OCI-LY1 (cell line): Measurements from ENCODE around the gene ACSL1.

Experiments used
- H2AFZ ChIP-seq: fragments of 200-600 bp; sonication (generic), shearing (Covaris generic); 2 replicates; pipeline ENCODE4 v1.6.0; 2014; ENCODE audit warnings: antibody characterized with exemption, mild to moderate bottlenecking, low read length
- H3F3A ChIP-seq: fragments of 200-600 bp; sonication (generic), shearing (Covaris generic); 2 replicates; pipeline ENCODE4 v1.6.0; 2014; ENCODE audit warnings: mild to moderate bottlenecking, antibody characterized with exemption, low read length, moderate library complexity; ENCODE audit not compliant: insufficient read depth
- H3K27ac ChIP-seq: fragments of 200-600 bp; sonication (generic); 2 replicates; pipeline ENCODE4 v1.5.1; 2014; ENCODE audit warnings: low read length, mixed run types, mild to moderate bottlenecking, low read depth; ENCODE audit not compliant: poor library complexity, severe bottlenecking
- H3K27me3 ChIP-seq: fragments of 200-600 bp; sonication (generic); 2 replicates; pipeline ENCODE4 v1.6.0; 2014; ENCODE audit warnings: antibody characterized with exemption, mild to moderate bottlenecking, low read length, moderate library complexity; ENCODE audit not compliant: insufficient read depth
- H3K36me3 ChIP-seq: fragments of 200-600 bp; sonication (generic); 2 replicates; pipeline ENCODE4 v1.6.1; 2014; ENCODE audit warnings: mild to moderate bottlenecking, antibody characterized with exemption, low read length, moderate library complexity, mixed read lengths; ENCODE audit not compliant: insufficient read depth
- H3K4me1 ChIP-seq: fragments of 200-600 bp; sonication (generic); 2 replicates; pipeline ENCODE4 v1.5.1; 2014; ENCODE audit warnings: mild to moderate bottlenecking, low read length, moderate library complexity; ENCODE audit not compliant: insufficient read depth, severe bottlenecking
- H3K4me2 ChIP-seq: fragments of 200-600 bp; sonication (generic), shearing (Covaris generic); 2 replicates; pipeline ENCODE4 v1.6.1; 2014; ENCODE audit warnings: low read length
- H3K4me3 ChIP-seq: fragments of 200-600 bp; sonication (generic); 2 replicates; pipeline ENCODE4 v1.5.1; 2014; ENCODE audit warnings: low read length, low read depth, mild to moderate bottlenecking, mixed read lengths; ENCODE audit not compliant: poor library complexity, severe bottlenecking
- H3K79me2 ChIP-seq: fragments of 200-600 bp; shearing (Covaris generic); 2 replicates; pipeline ENCODE4 v1.6.1; 2016; ENCODE audit warnings: mixed run types, low read length, mixed read lengths; ENCODE audit not compliant: insufficient read depth
- H3K9ac ChIP-seq: fragments of 200-600 bp; sonication (generic), shearing (Covaris generic); 2 replicates; pipeline ENCODE4 v1.6.1; 2014; ENCODE audit warnings: mild to moderate bottlenecking, low read length, mixed read lengths
- H3K9me2 ChIP-seq: fragments of 200-600 bp; sonication (generic), shearing (Covaris generic); 2 replicates; pipeline ENCODE4 v1.6.1; 2014; ENCODE audit warnings: low read depth, mild to moderate bottlenecking, low read length, mixed read lengths
- H3K9me3 ChIP-seq: fragments of 200-600 bp; shearing (Covaris generic); 2 replicates; pipeline ENCODE4 v1.6.1; 2014; ENCODE audit warnings: low read length, mixed read lengths
- H4K20me1 ChIP-seq: fragments of 200-600 bp; sonication (generic), shearing (Covaris generic); 2 replicates; pipeline ENCODE4 v1.6.0; 2016; ENCODE audit warnings: mild to moderate bottlenecking, low read length; ENCODE audit not compliant: insufficient read depth
- CTCF ChIP-seq: fragments of 200-600 bp; sonication (generic), shearing (Covaris generic); IDR thresholded peaks from 2 replicates; pipeline ENCODE4 v1.5.1; 2017; ENCODE audit warnings: mild to moderate bottlenecking, antibody characterized with exemption, low read length, moderate library complexity, mixed read lengths
- EZH2 ChIP-seq: fragments of 200-600 bp; sonication (generic), shearing (Covaris generic); IDR thresholded peaks from 2 replicates; pipeline ENCODE4 v1.8.0; 2017; ENCODE audit warnings: borderline replicate concordance, mixed run types, mild to moderate bottlenecking, antibody characterized with exemption, low read length, moderate library complexity, mixed read lengths

ACSL1 gene

DNA sequence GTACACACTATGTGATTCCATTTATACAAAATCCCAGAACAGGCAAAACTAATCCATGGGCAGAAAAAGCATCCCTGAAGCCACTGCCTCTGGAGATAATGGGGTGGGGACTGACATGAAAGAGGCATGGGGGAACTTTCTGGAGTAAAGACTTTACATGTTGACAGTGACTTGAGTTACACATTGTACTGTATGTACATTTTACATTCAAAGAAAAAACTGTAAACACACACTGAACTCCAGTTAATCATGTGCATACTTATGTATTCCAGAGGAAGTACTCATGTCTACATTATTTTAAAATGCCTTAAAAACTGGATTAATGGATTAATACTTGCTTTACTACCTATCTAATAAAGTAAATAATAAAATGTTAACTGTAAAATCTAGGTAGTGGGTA, 113.4 kb downstream of the ACSL1 start:
- no peak overlapping the region for H3K27ac ChIP-seq
- H3K79me2 ChIP-seq: no peaks in the 10 kb centered on the region
- H3K4me1 ChIP-seq: no peaks in the 10 kb centered on the region
- H3K4me3 ChIP-seq: no peak overlapping the region
- no peaks in the 10 kb centered on the region for H3K9me2 ChIP-seq
- no peaks in the 10 kb centered on the region for H3K27me3 ChIP-seq
- H3F3A ChIP-seq: no peaks in the 10 kb centered on the region
- H4K20me1 ChIP-seq: no peaks in the 10 kb centered on the region
- H2AFZ ChIP-seq: no peak overlapping the region
- H3K36me3 ChIP-seq: peaks cover 100% of the 10 kb centered on the region
- no peak for TF ChIP-seq EZH2
- no peak for TF ChIP-seq CTCF
- no peak overlapping the region for H3K4me2 ChIP-seq
- 0 out of 2 replicates have a peak, but pooled peaks cover 5% of the 10 kb centered on the region for H3K9me3 ChIP-seq
- H3K9ac ChIP-seq: no peak overlapping the region

DNA sequence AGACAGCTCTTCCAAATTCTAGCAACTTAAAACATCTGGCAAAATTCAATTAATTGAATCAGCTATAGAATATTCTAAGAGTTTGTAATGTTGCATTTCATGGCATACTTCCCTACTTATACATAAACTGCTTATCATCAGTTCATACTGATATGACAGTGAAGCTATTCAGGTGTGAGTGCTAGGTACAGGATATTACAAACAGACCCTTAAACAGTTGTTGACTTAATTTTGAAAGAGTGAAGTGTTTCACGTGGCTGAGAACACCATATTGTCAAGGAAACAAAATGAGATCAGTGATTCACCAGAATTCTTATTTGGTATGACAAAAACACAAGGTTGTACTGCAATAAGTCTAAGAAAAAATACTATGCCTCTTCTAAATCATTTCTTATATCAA, 119.3 kb downstream of the ACSL1 start:
- no peak overlapping the region for H3K4me2 ChIP-seq

DNA sequence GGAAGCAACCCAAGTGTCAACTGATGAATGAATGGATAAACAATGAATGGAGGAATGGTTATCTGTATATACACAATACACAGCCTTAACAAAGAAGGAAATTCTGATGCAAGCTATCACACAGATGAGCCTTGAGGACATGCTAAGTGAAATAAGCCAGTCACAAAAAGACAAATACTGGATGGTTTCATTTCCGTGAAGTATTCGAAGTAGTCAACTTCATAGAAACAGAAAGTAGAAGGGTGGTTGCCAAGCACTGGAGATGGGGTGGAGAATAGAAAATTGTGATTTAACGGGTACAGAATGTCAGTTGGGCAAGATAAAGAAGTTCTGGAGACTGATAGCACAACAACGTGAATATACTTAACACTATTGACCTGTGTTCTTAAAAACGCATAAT, 120.1 kb downstream of the ACSL1 start:
- no peak overlapping the region for H3K27ac ChIP-seq
- peaks cover 97% of the 10 kb centered on the region for H3K36me3 ChIP-seq
- H3K4me1 ChIP-seq: no peaks in the 10 kb centered on the region
- no peak overlapping the region for H3K4me2 ChIP-seq
- no peaks in the 10 kb centered on the region for H4K20me1 ChIP-seq
- no peaks in the 10 kb centered on the region for H3K27me3 ChIP-seq
- H3K9me2 ChIP-seq: no peaks in the 10 kb centered on the region
- no peaks in the 10 kb centered on the region for H3K79me2 ChIP-seq
- no peaks in the 10 kb centered on the region for H3F3A ChIP-seq
- H3K9ac ChIP-seq: no peak overlapping the region
- 0 out of 2 replicates have a peak, but pooled peaks cover 5% of the 10 kb centered on the region for H3K9me3 ChIP-seq
- TF ChIP-seq EZH2: no peak
- TF ChIP-seq CTCF: no peak
- H3K4me3 ChIP-seq: no peak overlapping the region
- no peak overlapping the region for H2AFZ ChIP-seq

More for the DNA sequence above, 119.3 kb downstream of the ACSL1 start:
- H4K20me1 ChIP-seq: no peaks in the 10 kb centered on the region
- H2AFZ ChIP-seq: no peak overlapping the region
- H3K9me3 ChIP-seq: 0 out of 2 replicates have a peak, but pooled peaks cover 5% of the 10 kb centered on the region
- peaks cover 98% of the 10 kb centered on the region for H3K36me3 ChIP-seq
- no peak overlapping the region for H3K9ac ChIP-seq
- no peak for TF ChIP-seq EZH2
- TF ChIP-seq CTCF: no peak
- H3F3A ChIP-seq: no peaks in the 10 kb centered on the region
- H3K4me1 ChIP-seq: no peaks in the 10 kb centered on the region
- H3K79me2 ChIP-seq: no peaks in the 10 kb centered on the region
- no peaks in the 10 kb centered on the region for H3K27me3 ChIP-seq
- H3K9me2 ChIP-seq: no peaks in the 10 kb centered on the region
- no peak overlapping the region for H3K27ac ChIP-seq
- H3K4me3 ChIP-seq: no peak overlapping the region
